ENCODE data around the gene HIVEP3. TPM values are rescaled to one million over a fixed set of nuclear protein-coding genes. Genes with fewer than 3 reads are reported as not detected.

The HIVEP3 gene
- total RNA-seq, 2 experiments from 2014 or later: 13.2 to 13.4 TPM

DNA sequence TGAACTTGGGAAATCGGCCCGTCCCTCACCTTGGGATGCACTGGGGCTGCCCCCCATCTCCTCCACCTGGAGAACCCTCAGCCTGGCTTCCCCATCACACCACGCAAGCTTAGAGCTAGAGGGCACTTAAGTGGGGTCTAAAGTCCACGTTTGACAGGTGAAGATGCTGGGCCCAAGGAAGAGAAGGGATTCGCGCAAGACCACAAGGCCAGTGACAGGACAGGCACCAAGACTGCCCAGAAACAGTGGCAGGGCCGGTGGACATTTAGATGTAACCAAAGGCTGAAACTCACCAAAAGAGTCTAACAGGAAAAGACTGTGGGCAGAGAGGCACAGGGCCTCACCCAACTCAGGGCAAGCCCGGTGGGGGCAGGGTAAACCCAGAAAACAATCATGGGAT is 303.4 kb downstream of the HIVEP3 start:
- Mint-ChIP-seq H3K27me3 (ENCODE audit: low read depth) (no peaks in the 10 kb centered on the region), H3K4me3 (no peak overlapping the region), H3K4me1 (ENCODE audit: low read depth) (peaks cover 11% of the 10 kb centered on the region), H3K9me3 (no peaks in the 10 kb centered on the region), H3K27ac (no peak overlapping the region), H3K36me3 (ENCODE audit: low read depth) (peaks cover 37% of the 10 kb centered on the region)
- DNase-seq: no peak
- intact Hi-C loops (cut with micrococcal nuclease): no loop called here
- CTCF ChIA-PET: interaction anchor here (0.9 kb wide), 1 partner anchor 42 kb away, joined by 3 read pairs; no protein-coding TSS in a partner anchor

GRCh38 chr1:41614818-41615217 is 303.9 kb downstream of the HIVEP3 start:
- Mint-ChIP-seq H3K4me3 (no peak overlapping the region), H3K9me3 (no peaks in the 10 kb centered on the region), H3K27me3 (ENCODE audit: low read depth) (no peaks in the 10 kb centered on the region), H3K27ac (no peak overlapping the region), H3K36me3 (ENCODE audit: low read depth) (peaks cover 39% of the 10 kb centered on the region), H3K4me1 (ENCODE audit: low read depth) (peaks cover 14% of the 10 kb centered on the region)
- DNase-seq: no peak
- CTCF ChIA-PET: interaction anchor here (0.7 to 0.9 kb wide), 2 partner anchors 41 to 646 kb away, joined by 3 read pairs; no protein-coding TSS in a partner anchor
- intact Hi-C loops (cut with micrococcal nuclease): no loop called here

- H3K27ac Mint-ChIP-seq: no peak overlapping the region
- CTCF ChIA-PET: interaction anchor here (0.7 to 0.9 kb wide), 2 partner anchors 40 to 647 kb away, joined by 3 read pairs; no protein-coding TSS in a partner anchor
- H3K36me3 Mint-ChIP-seq (ENCODE audit: low read depth): peaks cover 35% of the 10 kb centered on the region
- no peak for DNase-seq
- intact Hi-C loops (cut with micrococcal nuclease): no loop called here
- H3K27me3 Mint-ChIP-seq (ENCODE audit: low read depth): no peaks in the 10 kb centered on the region
- no peak overlapping the region for H3K4me3 Mint-ChIP-seq
- peaks cover 16% of the 10 kb centered on the region for H3K4me1 Mint-ChIP-seq (ENCODE audit: low read depth)
- H3K9me3 Mint-ChIP-seq: no peaks in the 10 kb centered on the region
These were observed 304.8 kb downstream of the HIVEP3 start for GRCh38 chr1:41613689-41614574.

DNA sequence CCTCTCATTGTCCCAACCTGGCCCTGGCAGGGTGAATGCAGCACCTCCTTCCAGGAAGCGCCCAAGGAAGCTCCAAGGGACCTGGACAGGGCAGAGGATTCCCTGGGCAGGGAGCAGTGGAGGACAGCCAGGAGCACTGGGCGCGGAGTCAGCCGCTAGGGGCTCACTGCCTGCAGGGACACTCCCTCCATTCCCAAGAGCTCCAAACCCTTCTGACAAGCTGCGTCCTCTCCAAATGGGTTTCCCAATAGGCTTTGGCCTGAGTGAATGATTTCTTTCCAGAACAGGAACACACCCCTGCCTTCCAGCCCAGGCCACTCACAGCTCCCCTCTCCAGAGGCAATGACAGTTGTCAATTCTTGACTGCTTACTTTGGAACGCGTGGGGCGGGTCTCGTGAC is 305.8 kb downstream of the HIVEP3 start:
- CTCF ChIA-PET: no interaction called here
- H3K4me3 Mint-ChIP-seq: no peak overlapping the region
- H3K36me3 Mint-ChIP-seq (ENCODE audit: low read depth): peaks cover 33% of the 10 kb centered on the region
- H3K27ac Mint-ChIP-seq: no peak overlapping the region
- H3K27me3 Mint-ChIP-seq (ENCODE audit: low read depth): no peaks in the 10 kb centered on the region
- intact Hi-C loops (cut with micrococcal nuclease): no loop called here
- H3K9me3 Mint-ChIP-seq: no peaks in the 10 kb centered on the region
- no peak for DNase-seq
- H3K4me1 Mint-ChIP-seq (ENCODE audit: low read depth): peaks cover 24% of the 10 kb centered on the region

- H3K4me1 Mint-ChIP-seq (ENCODE audit: low read depth): peaks cover 33% of the 10 kb centered on the region
These were observed 306.7 kb downstream of the HIVEP3 start for GRCh38 chr1:41611932-41612450.

DNA sequence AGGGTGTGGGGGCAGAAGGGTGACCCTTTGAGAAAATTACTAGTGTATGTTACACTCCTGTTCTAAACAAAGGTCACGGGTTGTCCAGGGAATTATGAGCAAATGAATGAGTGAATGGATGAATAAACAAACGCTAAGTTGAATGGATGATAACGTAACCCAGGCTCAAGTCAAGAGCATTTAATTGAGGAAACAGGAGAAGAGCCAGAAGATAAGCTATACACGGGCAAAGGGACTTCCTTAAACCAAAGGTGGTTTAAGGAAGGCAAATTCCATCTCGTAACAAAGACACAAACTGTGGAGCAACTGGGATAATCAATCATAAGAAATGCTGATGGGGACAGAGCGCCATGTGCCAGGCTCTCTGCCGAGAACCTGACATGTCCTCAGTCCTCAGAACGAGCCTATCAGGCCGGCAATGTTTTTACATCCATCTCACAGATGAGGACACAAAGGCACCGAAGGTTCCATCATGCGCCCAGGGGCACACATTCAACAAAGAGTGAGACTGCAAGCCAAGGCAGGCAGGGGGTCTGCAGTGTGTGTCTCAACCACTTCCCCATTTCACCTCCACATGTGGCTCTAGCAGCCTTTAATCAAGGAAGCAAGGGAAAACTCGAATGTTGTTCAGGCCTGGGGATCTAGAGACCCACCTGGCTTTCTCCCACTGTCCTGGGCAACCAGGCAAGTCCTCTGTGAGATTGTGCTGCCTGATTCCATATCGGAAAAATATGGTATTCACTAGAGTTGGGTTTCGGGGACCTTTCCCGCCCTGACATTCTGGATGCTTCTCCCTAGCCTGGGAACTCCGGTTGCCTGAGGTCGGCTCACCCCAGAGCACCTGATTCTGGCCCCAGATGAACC is 307.4 kb downstream of the HIVEP3 start:
- Mint-ChIP-seq H3K9me3 (no peaks in the 10 kb centered on the region), H3K4me1 (ENCODE audit: low read depth) (peaks cover 36% of the 10 kb centered on the region)
- CTCF ChIA-PET: no interaction called here

More at GRCh38 chr1:41611932-41612450, 306.7 kb downstream of the HIVEP3 start:
- H3K27me3 Mint-ChIP-seq (ENCODE audit: low read depth): no peaks in the 10 kb centered on the region
- H3K27ac Mint-ChIP-seq: no peak overlapping the region
- no peak for DNase-seq
- H3K9me3 Mint-ChIP-seq: no peaks in the 10 kb centered on the region
- H3K4me3 Mint-ChIP-seq: no peak overlapping the region
- peaks cover 29% of the 10 kb centered on the region for H3K36me3 Mint-ChIP-seq (ENCODE audit: low read depth)
- CTCF ChIA-PET: no interaction called here
- intact Hi-C loops (cut with micrococcal nuclease): no loop called here

GRCh38 chr1:41610361-41610760 is 308.4 kb downstream of the HIVEP3 start:
- no peaks in the 10 kb centered on the region for H3K27me3 Mint-ChIP-seq (ENCODE audit: low read depth)
- peaks cover 31% of the 10 kb centered on the region for H3K36me3 Mint-ChIP-seq (ENCODE audit: low read depth)
- intact Hi-C loops (cut with micrococcal nuclease): no loop called here
- peaks cover 41% of the 10 kb centered on the region for H3K4me1 Mint-ChIP-seq (ENCODE audit: low read depth)
- H3K27ac Mint-ChIP-seq: no peak overlapping the region
- no peak overlapping the region for H3K4me3 Mint-ChIP-seq
- CTCF ChIA-PET: no interaction called here
- DNase-seq: no peak
- H3K9me3 Mint-ChIP-seq: no peaks in the 10 kb centered on the region

More for the DNA sequence above, 307.4 kb downstream of the HIVEP3 start:
- Mint-ChIP-seq H3K36me3 (ENCODE audit: low read depth) (peaks cover 29% of the 10 kb centered on the region), H3K27me3 (ENCODE audit: low read depth) (no peaks in the 10 kb centered on the region), H3K4me3 (no peak overlapping the region), H3K27ac (no peak overlapping the region)
- no peak for DNase-seq
- intact Hi-C loops (cut with micrococcal nuclease): no loop called here

DNA sequence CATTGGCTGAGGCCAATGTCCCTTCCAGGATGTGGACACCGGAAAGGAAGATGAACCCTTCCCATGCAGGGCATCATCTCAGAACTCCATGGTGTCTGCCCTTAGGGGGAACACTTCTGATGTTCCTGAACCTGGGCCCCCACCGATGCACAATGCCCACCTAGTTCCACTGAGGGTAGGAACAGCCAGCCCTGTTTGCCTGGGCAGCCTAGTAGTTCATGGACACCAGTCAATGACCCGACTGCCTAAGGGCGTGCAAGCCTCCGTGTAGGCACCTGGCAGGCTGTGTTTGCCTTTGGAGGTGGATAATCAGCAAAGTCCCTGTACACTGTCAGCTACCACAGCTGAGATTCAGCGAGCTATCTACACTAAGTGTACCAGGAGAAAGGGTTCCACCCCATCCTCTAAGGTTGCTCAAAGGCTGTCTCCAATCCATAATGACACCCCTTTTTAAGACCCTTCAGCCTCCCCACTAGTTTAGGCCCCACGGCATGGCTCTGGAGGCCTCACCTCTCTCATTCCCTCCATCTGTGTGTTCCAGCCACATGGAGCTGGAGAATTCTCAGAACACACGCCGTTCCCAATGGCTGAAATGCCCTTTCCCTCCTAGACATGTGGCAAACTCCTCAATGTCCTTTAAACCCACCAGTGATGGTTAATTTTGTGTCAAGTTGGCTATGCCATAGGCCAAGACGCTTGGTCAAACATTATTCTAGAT is 309.4 kb downstream of the HIVEP3 start:
- H3K4me3 Mint-ChIP-seq: no peak overlapping the region
- intact Hi-C loops (cut with micrococcal nuclease): no loop called here
- CTCF ChIA-PET: no interaction called here
- no peak overlapping the region for H3K27ac Mint-ChIP-seq
- no peak for DNase-seq
- peaks cover 43% of the 10 kb centered on the region for H3K4me1 Mint-ChIP-seq (ENCODE audit: low read depth)
- H3K9me3 Mint-ChIP-seq: no peaks in the 10 kb centered on the region
- H3K27me3 Mint-ChIP-seq (ENCODE audit: low read depth): no peaks in the 10 kb centered on the region
- H3K36me3 Mint-ChIP-seq (ENCODE audit: low read depth): peaks cover 31% of the 10 kb centered on the region

DNA sequence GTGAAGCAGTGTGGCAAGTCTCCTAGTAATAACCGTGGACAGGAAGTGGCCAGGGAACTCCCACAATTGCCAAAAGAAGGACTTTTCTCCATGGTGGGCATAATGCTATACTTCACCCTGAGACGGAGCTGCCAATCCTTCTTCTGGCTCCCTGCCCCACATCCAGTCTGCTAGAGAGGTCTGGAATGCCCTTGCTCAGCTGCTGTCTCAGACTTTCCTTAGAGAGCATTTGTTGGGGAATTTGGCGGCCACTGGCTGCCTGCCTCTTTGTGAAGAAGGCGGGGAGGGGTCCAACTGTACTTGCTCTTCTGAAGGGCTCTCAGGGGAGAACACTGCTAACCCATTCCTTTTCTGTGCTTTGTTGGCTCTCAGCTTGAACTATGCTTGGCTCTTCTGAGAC is 310.5 kb downstream of the HIVEP3 start:
- H3K27ac Mint-ChIP-seq: no peak overlapping the region
- CTCF ChIA-PET: no interaction called here
- H3K4me3 Mint-ChIP-seq: no peak overlapping the region
- H3K36me3 Mint-ChIP-seq (ENCODE audit: low read depth): peaks cover 27% of the 10 kb centered on the region
- H3K9me3 Mint-ChIP-seq: no peaks in the 10 kb centered on the region
- H3K4me1 Mint-ChIP-seq (ENCODE audit: low read depth): peaks cover 36% of the 10 kb centered on the region
- H3K27me3 Mint-ChIP-seq (ENCODE audit: low read depth): no peaks in the 10 kb centered on the region
- intact Hi-C loops (cut with micrococcal nuclease): no loop called here
- DNase-seq: no peak

- no peaks in the 10 kb centered on the region for H3K9me3 Mint-ChIP-seq
- peaks cover 36% of the 10 kb centered on the region for H3K4me1 Mint-ChIP-seq (ENCODE audit: low read depth)
- no peak overlapping the region for H3K27ac Mint-ChIP-seq
- H3K4me3 Mint-ChIP-seq: no peak overlapping the region
- intact Hi-C loops (cut with micrococcal nuclease): no loop called here
- no peaks in the 10 kb centered on the region for H3K27me3 Mint-ChIP-seq (ENCODE audit: low read depth)
- H3K36me3 Mint-ChIP-seq (ENCODE audit: low read depth): peaks cover 27% of the 10 kb centered on the region
- CTCF ChIA-PET: no interaction called here
- DNase-seq: no peak
These were observed 310.9 kb downstream of the HIVEP3 start for GRCh38 chr1:41607808-41608207.

DNA sequence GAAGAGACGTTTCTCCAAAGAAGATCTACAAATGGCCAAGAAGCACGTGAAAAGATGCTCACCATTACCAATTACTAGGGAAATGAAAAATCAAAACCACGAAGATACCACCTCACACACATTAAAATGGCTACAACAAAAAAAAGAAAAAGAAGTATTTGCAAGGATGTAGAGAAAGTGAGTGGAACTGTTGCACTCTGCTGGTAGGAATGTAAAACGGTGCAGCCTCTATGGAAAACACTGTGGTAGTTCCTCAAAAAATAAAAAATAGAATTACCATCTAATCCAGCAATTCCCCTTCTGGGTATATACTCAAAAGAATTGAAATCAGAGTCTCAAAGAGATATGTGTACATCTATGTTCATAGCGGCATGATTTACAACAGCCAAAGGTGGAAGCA is 318.8 kb downstream of the HIVEP3 start:
- CTCF ChIA-PET: no interaction called here
- Mint-ChIP-seq H3K9me3 (peaks cover 3% of the 10 kb centered on the region), H3K4me3 (no peak overlapping the region), H3K4me1 (ENCODE audit: low read depth) (peaks cover 53% of the 10 kb centered on the region), H3K27ac (no peak overlapping the region), H3K27me3 (ENCODE audit: low read depth) (no peaks in the 10 kb centered on the region), H3K36me3 (ENCODE audit: low read depth) (peaks cover 24% of the 10 kb centered on the region)
- intact Hi-C loops (cut with micrococcal nuclease): no loop called here
- DNase-seq: no peak

DNA sequence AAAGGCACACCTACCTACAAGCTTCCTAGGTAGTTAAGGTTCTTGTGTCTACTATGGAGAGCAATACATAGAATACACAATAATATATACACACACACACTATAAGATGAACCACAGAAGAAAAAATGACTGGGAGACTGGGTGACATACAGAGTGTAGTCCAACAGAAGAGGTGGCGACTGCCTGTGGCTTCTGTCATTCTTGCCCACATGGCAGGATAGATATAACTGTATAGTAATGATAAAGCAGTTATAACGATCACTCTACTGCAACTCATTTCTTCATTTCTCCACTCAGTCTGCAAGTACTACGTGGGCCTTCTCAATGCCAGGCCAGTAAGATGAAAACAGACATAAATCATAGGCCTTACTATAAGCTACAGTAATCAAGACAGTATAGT is 320.4 kb downstream of the HIVEP3 start:
- no peaks in the 10 kb centered on the region for H3K27me3 Mint-ChIP-seq (ENCODE audit: low read depth)
- peaks cover 3% of the 10 kb centered on the region for H3K9me3 Mint-ChIP-seq
- peaks cover 18% of the 10 kb centered on the region for H3K36me3 Mint-ChIP-seq (ENCODE audit: low read depth)
- no peak overlapping the region for H3K27ac Mint-ChIP-seq
- CTCF ChIA-PET: interaction anchor here (0.5 to 0.8 kb wide), 2 partner anchors 22 to 1495 kb away, joined by 3 read pairs; no protein-coding TSS in a partner anchor
- DNase-seq: peak; percentile 3
- H3K4me3 Mint-ChIP-seq: no peak overlapping the region
- intact Hi-C loops (cut with micrococcal nuclease): no loop called here
- H3K4me1 Mint-ChIP-seq (ENCODE audit: low read depth): peaks cover 61% of the 10 kb centered on the region

Measured in activated naive CD4-positive, alpha-beta T cell treated with anti-CD3 and anti-CD28 coated beads for 36 hours (primary cell).